Heart right ventricle (tissue), 16 donors: Measurements from ENCODE around the gene LDB2. TPM values are rescaled to one million over a fixed set of nuclear protein-coding genes. Genes with fewer than 3 reads are reported as not detected.

ENCODE experiments used
- ATAC-seq, 8 donors: fragments of 200-7000 bp; cut with Tn5 transposase; one replicate each; pipeline ENCODE4 v1.9.1; 2020; ENCODE audit warnings: mild to moderate bottlenecking in 8 of 8, moderate library complexity in 8 of 8, moderate number of reproducible peaks in 1 of 8
- DNase-seq, 2 donors: peaks; one replicate each; pipeline ENCODE4 v3.0.0-alpha.2; 2020
- H3K27ac ChIP-seq, 10 donors: fragments of 200-600 bp; sonication (generic) in 2 of 10; one replicate each; pipeline versions ENCODE4 v1.5.0 to v1.8.0; 2020 to 2022; ENCODE audit warnings: mild to moderate bottlenecking in 3 of 10
- H3K27me3 ChIP-seq, 7 donors: fragments of 200-600 bp; one replicate each; pipeline ENCODE4 v1.8.0; 2021 to 2022; ENCODE audit warnings: mild to moderate bottlenecking in 2 of 7
- H3K36me3 ChIP-seq, 9 donors: fragments of 200-600 bp; sonication (generic) in 1 of 9; one replicate each; pipeline versions ENCODE4 v1.5.0 to v1.8.0; 2020 to 2022; ENCODE audit warnings: mild to moderate bottlenecking in 2 of 9
- H3K4me1 ChIP-seq, 9 donors: fragments of 200-600 bp; sonication (generic) in 1 of 9; one replicate each; pipeline versions ENCODE4 v1.5.0 to v1.8.0; 2020 to 2022; ENCODE audit warnings: mild to moderate bottlenecking in 4 of 9
- H3K4me3 ChIP-seq, 10 donors: fragments of 200-600 bp; sonication (generic) in 2 of 10; one replicate each; pipeline versions ENCODE4 v1.5.0 to v1.8.0; 2020 to 2022; ENCODE audit warnings: mild to moderate bottlenecking in 7 of 10, moderate library complexity in 2 of 10
- H3K9me3 ChIP-seq, 11 donors: fragments of 200-600 bp in 10 of 11; sonication (generic) in 2 of 11; one replicate each; pipeline versions ENCODE4 v1.5.0 to v1.8.0; 2013 to 2022; ENCODE audit warnings: mild to moderate bottlenecking in 2 of 11, control low read depth in 1 of 11, moderate library complexity in 1 of 11
- CTCF ChIP-seq, 9 donors: fragments of 200-600 bp; sonication (generic) in 2 of 9; IDR thresholded peaks; one replicate each; pipeline versions ENCODE4 v1.5.0 to v1.8.0; 2021 to 2022; ENCODE audit warnings: antibody characterized with exemption in 9 of 9, mild to moderate bottlenecking in 5 of 9, moderate library complexity in 1 of 9
- WGBS, 2 donors: extraction: QIAGEN DNeasy Blood & Tissue Kit; methylation state at CpG; one replicate each; pipeline ENCODE4 v1.1.7; 2013; ENCODE audit warnings: inconsistent platforms in 1 of 2; 5-methylcytosine and 5-hydroxymethylcytosine counted together
- intact Hi-C, 10 donors: fragments of 100-400 bp; cut with DNase I; formaldehyde crosslinking; loops; one replicate each; pipeline versions ENCODE4 v1.11.1 to v1.14.2; 2022
- polyA plus RNA-seq, 2 donors: library from polyadenylated mRNA; stranded (reverse); fragments of 200-250 nt; gene quantifications; one replicate each; pipeline ENCODE4 v1.2.3, GENCODE V29; 2013
- total RNA-seq, 10 donors: library from RNA; stranded (reverse); fragmentation: NEBNext Ultra II Directional in 3 of 10; extraction: Animal tissue kit (Norgen Biotek cat#: 25700) in 3 of 10; gene quantifications; one replicate each; pipeline versions ENCODE4 v1.2.1 to v1.2.4, GENCODE V29; 2021 to 2023
- donor health status: Arrhythmogenic right ventricular cardiomyopathy.
- donor health status: ischemic (EF 13 %, LVEDD 7.1; RV severe dilation, severe dysfunction).
- donor health status: healthy with polysubstance abuse.
- donor health status: DM: no; HTN: yes; CAD: no.
- donor health status: DM: no; HTN: no; CAD: no.
- donor health status: ischemic (EF 25% LVEDD 6.9; RV normal size, moderate dysfunction).
- donor health status: ischemic (EF 25% LVEDD 5.7; RV mildly dilated, moderate dysfunction).
- donor health status: healthy.
- donor health status: DM: yes; HTN: yes; CAD: no.
- donor health status: Ischemic cardiomyopathy.
- donor health status: ischemic (EF 35%, LVEDD 5.7; RV mildly dilated, moderate dysfunction).
- donor health status: nonischemic (EF 11% LVEDD 7.7; RV severe dilation, severe dysfunction).
- donor health status: DM: yes; HTN: yes; CAD: no.
- donor health status: PGD.
- donor health status: ischemic (EF 29% LVEDD 5.4; RV normal size, mild dysfunction).
- donor health status: nonischemic (EF 23%, LVEDD 6.1; RV moderate dilation, normal function).

LDB2 gene
- total and polyA plus RNA-seq, 12 donors: 14.5 to 43.3 (median 23.5) TPM

DNA sequence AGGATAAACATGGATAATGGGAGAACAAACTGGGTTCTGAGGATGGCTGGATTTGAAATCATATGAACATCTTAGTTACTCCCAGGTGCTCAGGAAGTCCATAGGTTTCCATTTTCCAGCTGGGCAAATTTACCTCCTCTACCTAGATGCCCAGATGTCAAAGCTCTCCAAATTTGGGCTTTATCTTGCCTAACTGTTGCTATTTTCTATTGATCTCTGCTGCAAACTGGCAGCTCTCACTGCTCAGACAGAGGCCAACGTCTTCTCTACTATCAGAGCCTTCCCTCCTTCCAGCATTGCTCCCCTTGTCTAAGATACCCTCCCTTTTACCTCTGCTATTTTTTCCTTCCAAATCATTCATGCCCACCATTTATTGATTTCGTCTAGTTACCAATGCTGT, 62.1 kb downstream of the LDB2 start:
- Histone ChIP-seq H3K27me3 (no peaks in the 10 kb centered on the region), H3K4me1 (peaks cover 0 to 15% (median 3%) of the 10 kb centered on the region in 9 donors), H3K9me3 (no peaks in the 10 kb centered on the region), H3K36me3 (peaks cover 0 to 16% (median 0%) of the 10 kb centered on the region in 9 donors), H3K4me3 (no peak overlapping the region), H3K27ac (no peak overlapping the region)
- DNase-seq (no peak), ATAC-seq (no peak)
- no peak for TF ChIP-seq CTCF (IDR thresholded peaks at IDR 0.05)
- WGBS, 2 donors: 79 to 80% methylated on average over 2 of the region's 2 CpGs
- intact Hi-C loops: no loop called here

- no peaks in the 10 kb centered on the region for H3K27me3 ChIP-seq
- H3K4me1 ChIP-seq: peaks cover 0 to 17% (median 3%) of the 10 kb centered on the region in 9 donors
- no peaks in the 10 kb centered on the region for H3K9me3 ChIP-seq
- H3K4me3 ChIP-seq: no peak overlapping the region
- WGBS, 2 donors: 92% methylated on average over 2 of the region's 2 CpGs
- ATAC-seq: no peak
- no peak for DNase-seq
- no peak overlapping the region for H3K27ac ChIP-seq
- peaks cover 0 to 14% (median 0%) of the 10 kb centered on the region in 9 donors for H3K36me3 ChIP-seq
- intact Hi-C loops: no loop called here
- no peak for TF ChIP-seq CTCF (IDR thresholded peaks at IDR 0.05)
Observed at GRCh38 chr4:16835597-16836247, 62.7 kb downstream of the LDB2 start.

GRCh38 chr4:16834814-16835213, 63.6 kb downstream of the LDB2 start:
- ATAC-seq (no peak), DNase-seq (no peak)
- peaks cover 0 to 5% (median 0%) of the 10 kb centered on the region in 9 donors for H3K36me3 ChIP-seq
- no peak overlapping the region for H3K27ac ChIP-seq
- WGBS, 2 donors: 90 to 97% methylated on average over 2 of the region's 2 CpGs
- H3K4me3 ChIP-seq: no peak overlapping the region
- H3K4me1 ChIP-seq: peaks cover 0 to 17% (median 3%) of the 10 kb centered on the region in 9 donors
- intact Hi-C loops: no loop called here
- H3K27me3 ChIP-seq: no peaks in the 10 kb centered on the region
- H3K9me3 ChIP-seq: no peaks in the 10 kb centered on the region
- TF ChIP-seq CTCF (IDR thresholded peaks at IDR 0.05): no peak

- H3K9me3 ChIP-seq: no peaks in the 10 kb centered on the region
- ATAC-seq: no peak
- TF ChIP-seq CTCF (IDR thresholded peaks at IDR 0.05): no peak
Observed at GRCh38 chr4:16833722-16834121, 64.7 kb downstream of the LDB2 start.

More at GRCh38 chr4:16833722-16834121, 64.7 kb downstream of the LDB2 start:
- WGBS, 2 donors: 97 to 99% methylated on average over 4 of the region's 4 CpGs
- H3K27ac ChIP-seq: no peak overlapping the region
- intact Hi-C loops: no loop called here
- H3K4me3 ChIP-seq: no peak overlapping the region
- no peak for DNase-seq
- H3K4me1 ChIP-seq: peaks cover 0 to 19% (median 3%) of the 10 kb centered on the region in 9 donors
- no peaks in the 10 kb centered on the region for H3K27me3 ChIP-seq
- H3K36me3 ChIP-seq: no peaks in the 10 kb centered on the region
